ENCODE results near the gene MARCHF9.

DNA sequence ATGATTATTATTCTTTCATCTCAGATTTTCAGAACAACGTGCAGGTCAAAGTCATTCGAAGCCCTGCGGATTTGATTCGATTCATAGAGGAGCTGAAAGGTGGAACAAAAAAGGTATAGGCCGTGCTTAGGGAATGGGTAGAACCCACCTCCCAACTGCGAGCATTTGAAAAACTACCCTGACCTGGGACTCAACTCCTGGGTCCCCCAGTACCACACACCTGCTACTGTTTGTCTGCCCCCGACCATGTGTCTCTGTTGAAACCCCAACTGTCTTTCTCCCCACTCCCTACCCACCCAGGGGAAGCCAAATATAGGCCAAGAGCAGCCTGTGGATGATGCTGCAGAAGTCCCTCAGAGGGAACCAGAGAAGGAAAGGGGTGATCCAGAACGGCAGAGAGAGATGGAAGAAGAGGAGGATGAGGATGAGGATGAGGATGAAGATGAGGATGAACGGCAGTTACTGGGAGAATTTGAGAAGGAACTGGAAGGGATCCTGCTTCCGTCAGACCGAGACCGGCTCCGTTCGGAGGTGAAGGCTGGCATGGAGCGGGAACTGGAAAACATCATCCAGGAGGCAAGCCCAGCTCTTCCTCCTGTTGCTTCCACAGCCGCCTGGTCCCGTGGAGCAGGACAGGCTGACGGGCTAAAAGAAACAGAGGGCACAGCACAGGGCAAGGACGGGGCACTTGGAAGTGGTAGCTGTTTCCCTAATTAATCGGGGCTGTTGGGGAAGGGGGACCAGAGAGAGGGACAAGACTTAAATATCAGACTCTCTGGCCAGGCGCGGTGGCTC is 36.9 kb upstream of the MARCHF9 start:
- no peak for TF ChIP-seq NFIC (IDR thresholded peaks at IDR 0.05)
- TF ChIP-seq, protein P1, sequence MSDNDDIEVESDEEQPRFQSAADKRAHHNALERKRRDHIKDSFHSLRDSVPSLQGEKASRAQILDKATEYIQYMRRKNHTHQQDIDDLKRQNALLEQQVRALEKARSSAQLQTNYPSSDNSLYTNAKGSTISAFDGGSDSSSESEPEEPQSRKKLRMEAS (IDR thresholded peaks at IDR 0.05): no peak
- no peak for TF ChIP-seq YY1 (IDR thresholded peaks at IDR 0.05; ENCODE audit: low read depth)
- no peak for TF ChIP-seq ZBTB7A (IDR thresholded peaks at IDR 0.05; ENCODE audit: low read depth)
- TF ChIP-seq CREB1 (IDR thresholded peaks at IDR 0.05; ENCODE audit: low read depth): no peak
- no peak for TF ChIP-seq EP300 (IDR thresholded peaks at IDR 0.05; ENCODE audit: borderline replicate concordance)
- TF ChIP-seq TEAD4 (IDR thresholded peaks at IDR 0.05): no peak
- TF ChIP-seq, protein P2, sequence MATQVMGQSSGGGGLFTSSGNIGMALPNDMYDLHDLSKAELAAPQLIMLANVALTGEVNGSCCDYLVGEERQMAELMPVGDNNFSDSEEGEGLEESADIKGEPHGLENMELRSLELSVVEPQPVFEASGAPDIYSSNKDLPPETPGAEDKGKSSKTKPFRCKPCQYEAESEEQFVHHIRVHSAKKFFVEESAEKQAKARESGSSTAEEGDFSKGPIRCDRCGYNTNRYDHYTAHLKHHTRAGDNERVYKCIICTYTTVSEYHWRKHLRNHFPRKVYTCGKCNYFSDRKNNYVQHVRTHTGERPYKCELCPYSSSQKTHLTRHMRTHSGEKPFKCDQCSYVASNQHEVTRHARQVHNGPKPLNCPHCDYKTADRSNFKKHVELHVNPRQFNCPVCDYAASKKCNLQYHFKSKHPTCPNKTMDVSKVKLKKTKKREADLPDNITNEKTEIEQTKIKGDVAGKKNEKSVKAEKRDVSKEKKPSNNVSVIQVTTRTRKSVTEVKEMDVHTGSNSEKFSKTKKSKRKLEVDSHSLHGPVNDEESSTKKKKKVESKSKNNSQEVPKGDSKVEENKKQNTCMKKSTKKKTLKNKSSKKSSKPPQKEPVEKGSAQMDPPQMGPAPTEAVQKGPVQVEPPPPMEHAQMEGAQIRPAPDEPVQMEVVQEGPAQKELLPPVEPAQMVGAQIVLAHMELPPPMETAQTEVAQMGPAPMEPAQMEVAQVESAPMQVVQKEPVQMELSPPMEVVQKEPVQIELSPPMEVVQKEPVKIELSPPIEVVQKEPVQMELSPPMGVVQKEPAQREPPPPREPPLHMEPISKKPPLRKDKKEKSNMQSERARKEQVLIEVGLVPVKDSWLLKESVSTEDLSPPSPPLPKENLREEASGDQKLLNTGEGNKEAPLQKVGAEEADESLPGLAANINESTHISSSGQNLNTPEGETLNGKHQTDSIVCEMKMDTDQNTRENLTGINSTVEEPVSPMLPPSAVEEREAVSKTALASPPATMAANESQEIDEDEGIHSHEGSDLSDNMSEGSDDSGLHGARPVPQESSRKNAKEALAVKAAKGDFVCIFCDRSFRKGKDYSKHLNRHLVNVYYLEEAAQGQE (IDR thresholded peaks at IDR 0.05; ENCODE audit: low read depth): no peak
- TF ChIP-seq RAD21 (IDR thresholded peaks at IDR 0.05; ENCODE audit: low read depth): no peak
- TF ChIP-seq USF1 (IDR thresholded peaks at IDR 0.05): no peak
- TF ChIP-seq TAF1 (IDR thresholded peaks at IDR 0.05; ENCODE audit: low read depth): no peak
- no peak for TF ChIP-seq CEBPB (IDR thresholded peaks at IDR 0.05)
